ENCODE measurements around the gene IL16. TPM values are rescaled to one million over a fixed set of nuclear protein-coding genes. Genes with fewer than 3 reads are reported as not detected.
"Not testable (repeated sequence)": the region's sequence is repeated elsewhere in the genome, so short reads cannot be mapped to it uniquely, and the experiment has no call there.

IL16 gene
- total and polyA plus RNA-seq, 4 experiments from 2014 or later = 190 to 400 (median 362) TPM

- DNase-seq = peak; percentile 91 to 95 (median 92)
- peak within 1 kb of the TSS; percentile 76 to 87 for H3K4me3 ChIP-seq (ENCODE audit: low read length in 2 of 2)
Measured at GRCh38 chr15:81323944-81324881, 127.5 kb downstream of the IL16 start, which contains the start of gene STARD5. Gene STARD5, minus strand, starts transcription at chr15:81324141. Its CDS starts 42 bp downstream, at chr15:81324099.

GRCh38 chr15:81326466-81327212 is 130.0 kb downstream of the IL16 start:
- CTCF ChIA-PET (ENCODE audit: partially characterized antibody) = interaction anchor here (0.7 to 2.3 kb wide), 6 partner anchors 10 to 60 kb away, joined by 3 to 19 read pairs (median 4); no protein-coding TSS in a partner anchor
- POLR2A ChIA-PET (ENCODE audit: partially characterized antibody) = interaction anchor here (0.8 to 8.3 kb wide), 8 partner anchors 18 to 51 kb away, joined by 3 to 116 read pairs (median 4); no protein-coding TSS in a partner anchor
- Mint-ChIP-seq H3K27ac (no peak overlapping the region), H3K4me1 (peaks cover 19 to 30% (median 24%) of the 10 kb centered on the region in 4 donors), H3K36me3 (peaks cover 0 to 11% of the 10 kb centered on the region in 2 donors), H3K27me3 (no peaks in the 10 kb centered on the region), H3K9me3 (peaks cover 0 to 2% (median 0%) of the 10 kb centered on the region in 8 donors), H3K4me3 (no peak overlapping the region)
- intact Hi-C loops (cut with micrococcal nuclease) = no loop called here
- Histone ChIP-seq H3K36me3 (ENCODE audit: insufficient read depth, low read length) (no peaks in the 10 kb centered on the region), H3K27ac (ENCODE audit: low read depth, low read length) (no peak overlapping the region), H3K4me3 (ENCODE audit: low read length in 2 of 2) (no peak overlapping the region), H3K4me1 (ENCODE audit: insufficient read depth, low read length) (peaks cover 29% of the 10 kb centered on the region), H3K27me3 (ENCODE audit: insufficient read depth, low read length) (no peaks in the 10 kb centered on the region), H3K9me3 (ENCODE audit: control insufficient read depth in 1 of 2, low read length in 2 of 2) (no peaks in the 10 kb centered on the region)
- no peak for DNase-seq

More at GRCh38 chr15:81323944-81324881, 127.5 kb downstream of the IL16 start, which contains the start of gene STARD5:
- no peaks in the 10 kb centered on the region for H3K27me3 Mint-ChIP-seq
- peak within 1 kb of the TSS; percentile 83 to 97 (median 94) for H3K27ac Mint-ChIP-seq
- peaks cover 0 to 2% (median 0%) of the 10 kb centered on the region in 8 donors for H3K9me3 Mint-ChIP-seq
- peaks cover 0 to 18% of the 10 kb centered on the region in 2 donors for H3K36me3 Mint-ChIP-seq
- intact Hi-C loops (cut with micrococcal nuclease) = loop anchor here (1.0 to 5.0 kb wide), 3 partner anchors 13 to 37 kb away; no protein-coding TSS in a partner anchor
- Histone ChIP-seq H3K27ac (ENCODE audit: low read depth, low read length) (peak within 1 kb of the TSS; percentile 55), H3K4me1 (ENCODE audit: insufficient read depth, low read length) (peaks cover 29% of the 10 kb centered on the region), H3K27me3 (ENCODE audit: insufficient read depth, low read length) (no peaks in the 10 kb centered on the region), H3K36me3 (ENCODE audit: insufficient read depth, low read length) (no peaks in the 10 kb centered on the region), H3K9me3 (ENCODE audit: control insufficient read depth in 1 of 2, low read length in 2 of 2) (no peaks in the 10 kb centered on the region)
- H3K4me3 Mint-ChIP-seq = peak within 1 kb of the TSS; percentile 92 to 99 (median 96)
- POLR2A ChIA-PET (ENCODE audit: partially characterized antibody) = interaction anchor here (0.6 to 8.3 kb wide), 13 partner anchors 9 to 52 kb away, joined by 3 to 116 read pairs (median 4); no protein-coding TSS in a partner anchor
- H3K4me1 Mint-ChIP-seq = peaks cover 19 to 33% (median 25%) of the 10 kb centered on the region in 4 donors
- CTCF ChIA-PET (ENCODE audit: partially characterized antibody) = interaction anchor here (0.6 to 2.9 kb wide), 11 partner anchors 13 to 61 kb away, joined by 3 to 16 read pairs (median 3); no protein-coding TSS in a partner anchor

- no peak overlapping the region for H3K27ac Mint-ChIP-seq
- peaks cover 25% of the 10 kb centered on the region for H3K4me1 ChIP-seq (ENCODE audit: insufficient read depth, low read length)
- intact Hi-C loops (cut with micrococcal nuclease) = no loop called here
- no peaks in the 10 kb centered on the region for H3K27me3 ChIP-seq (ENCODE audit: insufficient read depth, low read length)
- ChIA-PET POLR2A (ENCODE audit: partially characterized antibody) (interaction anchor here (0.7 to 8.3 kb wide), 6 partner anchors 10 to 52 kb away, joined by 3 to 116 read pairs (median 4); no protein-coding TSS in a partner anchor), CTCF (ENCODE audit: partially characterized antibody) (interaction anchor here (0.7 to 2.3 kb wide), 5 partner anchors 10 to 61 kb away, joined by 3 to 19 read pairs (median 3); no protein-coding TSS in a partner anchor)
- no peaks in the 10 kb centered on the region for H3K36me3 ChIP-seq (ENCODE audit: insufficient read depth, low read length)
- H3K36me3 Mint-ChIP-seq = peaks cover 0 to 9% of the 10 kb centered on the region in 2 donors
- no peaks in the 10 kb centered on the region for H3K9me3 ChIP-seq (ENCODE audit: control insufficient read depth in 1 of 2, low read length in 2 of 2)
- H3K4me3 ChIP-seq (ENCODE audit: low read length in 2 of 2) = no peak overlapping the region
- H3K4me3 Mint-ChIP-seq = no peak overlapping the region
- H3K9me3 Mint-ChIP-seq = peaks cover 0 to 2% (median 0%) of the 10 kb centered on the region in 8 donors
- H3K27me3 Mint-ChIP-seq = no peaks in the 10 kb centered on the region
- DNase-seq = no peak
- peaks cover 15 to 23% (median 19%) of the 10 kb centered on the region in 4 donors for H3K4me1 Mint-ChIP-seq
- H3K27ac ChIP-seq (ENCODE audit: low read depth, low read length) = no peak overlapping the region
Measured at GRCh38 chr15:81327516-81327915, 130.8 kb downstream of the IL16 start.

GRCh38 chr15:81329446-81329845 is 132.8 kb downstream of the IL16 start:
- Histone ChIP-seq H3K4me3 (ENCODE audit: low read length in 2 of 2) (no peak overlapping the region), H3K27me3 (ENCODE audit: insufficient read depth, low read length) (no peaks in the 10 kb centered on the region), H3K27ac (ENCODE audit: low read depth, low read length) (no peak overlapping the region), H3K36me3 (ENCODE audit: insufficient read depth, low read length) (no peaks in the 10 kb centered on the region), H3K9me3 (ENCODE audit: control insufficient read depth in 1 of 2, low read length in 2 of 2) (no peaks in the 10 kb centered on the region), H3K4me1 (ENCODE audit: insufficient read depth, low read length) (peaks cover 10% of the 10 kb centered on the region)
- no peak for DNase-seq
- peak overlapping the region in 1 of 7 donors; percentile 8 for H3K27ac Mint-ChIP-seq
- H3K4me1 Mint-ChIP-seq = peaks cover 5 to 9% (median 6%) of the 10 kb centered on the region in 4 donors
- no peak overlapping the region for H3K4me3 Mint-ChIP-seq
- H3K9me3 Mint-ChIP-seq = no peaks in the 10 kb centered on the region
- peaks cover 0 to under 1% of the 10 kb centered on the region in 2 donors for H3K36me3 Mint-ChIP-seq
- POLR2A ChIA-PET (ENCODE audit: partially characterized antibody) = no interaction called here
- intact Hi-C loops (cut with micrococcal nuclease) = no loop called here
- no peaks in the 10 kb centered on the region for H3K27me3 Mint-ChIP-seq
- CTCF ChIA-PET (ENCODE audit: partially characterized antibody) = interaction anchor here (1.2 kb wide), 1 partner anchor 81 kb away, joined by 4 read pairs; no protein-coding TSS in a partner anchor

- POLR2A ChIA-PET (ENCODE audit: partially characterized antibody) = no interaction called here
- no peaks in the 10 kb centered on the region for H3K36me3 Mint-ChIP-seq
- Histone ChIP-seq H3K4me3 (ENCODE audit: low read length in 2 of 2) (no peak overlapping the region), H3K36me3 (ENCODE audit: insufficient read depth, low read length) (no peaks in the 10 kb centered on the region), H3K9me3 (ENCODE audit: control insufficient read depth in 1 of 2, low read length in 2 of 2) (no peaks in the 10 kb centered on the region), H3K27me3 (ENCODE audit: insufficient read depth, low read length) (no peaks in the 10 kb centered on the region), H3K4me1 (ENCODE audit: insufficient read depth, low read length) (no peaks in the 10 kb centered on the region), H3K27ac (ENCODE audit: low read depth, low read length) (no peak overlapping the region)
- no peak overlapping the region for H3K4me3 Mint-ChIP-seq
- CTCF ChIA-PET (ENCODE audit: partially characterized antibody) = interaction anchor here (1.2 to 1.8 kb wide), 3 partner anchors 27 to 79 kb away, joined by 3 to 7 read pairs (median 4); no protein-coding TSS in a partner anchor
- no peaks in the 10 kb centered on the region for H3K27me3 Mint-ChIP-seq
- H3K9me3 Mint-ChIP-seq = no peaks in the 10 kb centered on the region
- H3K27ac Mint-ChIP-seq = peak overlapping the region in 1 of 7 donors; percentile 70
- no peak for DNase-seq
- intact Hi-C loops (cut with micrococcal nuclease) = loop anchor here (10.0 kb wide), 2 partner anchors 64 to 176 kb away; no protein-coding TSS in a partner anchor
- peaks cover 0 to 2% (median 0%) of the 10 kb centered on the region in 4 donors for H3K4me1 Mint-ChIP-seq
Measured at GRCh38 chr15:81330366-81331090, 133.8 kb downstream of the IL16 start.

GRCh38 chr15:81331141-81331540 is 134.5 kb downstream of the IL16 start:
- DNase-seq; H3K36me3 Mint-ChIP-seq; H3K4me3 Mint-ChIP-seq; H3K4me1 ChIP-seq (ENCODE audit: insufficient read depth, low read length); H3K9me3 ChIP-seq (ENCODE audit: control insufficient read depth in 1 of 2, low read length in 2 of 2); H3K4me3 ChIP-seq (ENCODE audit: low read length in 2 of 2); H3K27ac ChIP-seq (ENCODE audit: low read depth, low read length); H3K36me3 ChIP-seq (ENCODE audit: insufficient read depth, low read length); H3K9me3 Mint-ChIP-seq; H3K27me3 ChIP-seq (ENCODE audit: insufficient read depth, low read length); H3K27me3 Mint-ChIP-seq; POLR2A ChIA-PET (ENCODE audit: partially characterized antibody); H3K4me1 Mint-ChIP-seq: not testable (repeated sequence)
- intact Hi-C loops (cut with micrococcal nuclease) = loop anchor here (10.0 kb wide), 2 partner anchors 64 to 176 kb away; no protein-coding TSS in a partner anchor
- H3K27ac Mint-ChIP-seq = peak overlapping the region in 1 of 7 donors; percentile 70
- CTCF ChIA-PET (ENCODE audit: partially characterized antibody) = interaction anchor here (1.2 to 1.8 kb wide), 3 partner anchors 28 to 65 kb away, joined by 3 to 9 read pairs (median 7); no protein-coding TSS in a partner anchor

Measured in CD4-positive, alpha-beta memory T cell (primary cell).